HL-60 (cell line): ENCODE data around the gene VSTM2B.

Experiments used
- DNase-seq, 2 experiments: peaks; one replicate each; pipeline ENCODE4 v3.0.0-alpha.2; 2010 to 2020; ENCODE audit warnings: low read depth in 1 of 2, low spot score in 1 of 2
- H3K27ac ChIP-seq: fragments of 250-450 bp; sonication (Bioruptor Pico); replicated peaks from 2 replicates; pipeline ENCODE4 v1.5.1; 2020; ENCODE audit warnings: mild to moderate bottlenecking, moderate library complexity
- H3K27me3 ChIP-seq: fragments of 250-450 bp; sonication (Bioruptor Pico); 2 replicates; pipeline ENCODE4 v1.5.1; 2021; ENCODE audit warnings: mild to moderate bottlenecking, moderate library complexity; ENCODE audit not compliant: insufficient read depth, poor library complexity, severe bottlenecking
- H3K4me3 ChIP-seq: replicated peaks from 2 replicates; pipeline ENCODE4 v1.5.1; 2011; ENCODE audit warnings: mild to moderate bottlenecking, control low read depth, low read length; ENCODE audit not compliant: insufficient read depth
- GABPA ChIP-seq: IDR thresholded peaks from 2 replicates; pipeline ENCODE4 v1.6.1; 2012; ENCODE audit warnings: low read depth
- POLR2AphosphoS5 ChIP-seq: IDR thresholded peaks from 2 replicates; pipeline ENCODE4 v1.6.1; 2012; ENCODE audit warnings: low read depth
- SPI1 ChIP-seq: IDR thresholded peaks from 2 replicates; pipeline ENCODE4 v1.6.1; 2012; ENCODE audit warnings: low read depth, mild to moderate bottlenecking, borderline replicate concordance
- TF ChIP-seq, protein P1 (sequence below): IDR thresholded peaks from 2 replicates; pipeline ENCODE4 v1.6.1; 2012; ENCODE audit warnings: low read depth; ENCODE audit not compliant: insufficient replicate concordance
- TF ChIP-seq, protein P2 (sequence below): IDR thresholded peaks from one replicate; pipeline ENCODE4 v1.5.1; 2011; ENCODE audit warnings: low read length, control low read depth, inconsistent platforms; ENCODE audit not compliant: insufficient read depth

Gene VSTM2B

DNA sequence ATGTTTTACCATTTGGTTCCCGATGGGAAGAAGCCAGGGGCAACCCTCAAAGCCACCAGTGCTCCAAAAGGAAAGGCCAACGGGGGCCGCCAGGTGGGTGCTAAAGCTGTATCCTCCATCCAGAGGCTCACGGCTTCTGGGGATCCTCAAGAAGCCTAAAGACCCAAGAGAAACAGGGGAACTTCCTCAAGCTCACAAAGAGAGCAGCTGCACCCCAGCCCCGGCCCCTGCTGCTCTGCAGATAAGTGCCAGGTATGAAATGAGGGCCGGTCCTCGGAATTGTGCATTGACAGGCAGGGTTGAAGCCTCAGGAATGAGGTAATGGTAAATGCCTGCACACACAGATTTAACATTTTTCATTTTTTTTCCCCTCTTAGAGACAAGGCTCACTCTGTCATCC, 72.2 kb downstream of the VSTM2B start:
- TF ChIP-seq, protein P1, sequence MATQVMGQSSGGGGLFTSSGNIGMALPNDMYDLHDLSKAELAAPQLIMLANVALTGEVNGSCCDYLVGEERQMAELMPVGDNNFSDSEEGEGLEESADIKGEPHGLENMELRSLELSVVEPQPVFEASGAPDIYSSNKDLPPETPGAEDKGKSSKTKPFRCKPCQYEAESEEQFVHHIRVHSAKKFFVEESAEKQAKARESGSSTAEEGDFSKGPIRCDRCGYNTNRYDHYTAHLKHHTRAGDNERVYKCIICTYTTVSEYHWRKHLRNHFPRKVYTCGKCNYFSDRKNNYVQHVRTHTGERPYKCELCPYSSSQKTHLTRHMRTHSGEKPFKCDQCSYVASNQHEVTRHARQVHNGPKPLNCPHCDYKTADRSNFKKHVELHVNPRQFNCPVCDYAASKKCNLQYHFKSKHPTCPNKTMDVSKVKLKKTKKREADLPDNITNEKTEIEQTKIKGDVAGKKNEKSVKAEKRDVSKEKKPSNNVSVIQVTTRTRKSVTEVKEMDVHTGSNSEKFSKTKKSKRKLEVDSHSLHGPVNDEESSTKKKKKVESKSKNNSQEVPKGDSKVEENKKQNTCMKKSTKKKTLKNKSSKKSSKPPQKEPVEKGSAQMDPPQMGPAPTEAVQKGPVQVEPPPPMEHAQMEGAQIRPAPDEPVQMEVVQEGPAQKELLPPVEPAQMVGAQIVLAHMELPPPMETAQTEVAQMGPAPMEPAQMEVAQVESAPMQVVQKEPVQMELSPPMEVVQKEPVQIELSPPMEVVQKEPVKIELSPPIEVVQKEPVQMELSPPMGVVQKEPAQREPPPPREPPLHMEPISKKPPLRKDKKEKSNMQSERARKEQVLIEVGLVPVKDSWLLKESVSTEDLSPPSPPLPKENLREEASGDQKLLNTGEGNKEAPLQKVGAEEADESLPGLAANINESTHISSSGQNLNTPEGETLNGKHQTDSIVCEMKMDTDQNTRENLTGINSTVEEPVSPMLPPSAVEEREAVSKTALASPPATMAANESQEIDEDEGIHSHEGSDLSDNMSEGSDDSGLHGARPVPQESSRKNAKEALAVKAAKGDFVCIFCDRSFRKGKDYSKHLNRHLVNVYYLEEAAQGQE: no peak
- no peak for TF ChIP-seq GABPA
- TF ChIP-seq SPI1: no peak
- no peak for TF ChIP-seq POLR2AphosphoS5
- TF ChIP-seq, protein P2, sequence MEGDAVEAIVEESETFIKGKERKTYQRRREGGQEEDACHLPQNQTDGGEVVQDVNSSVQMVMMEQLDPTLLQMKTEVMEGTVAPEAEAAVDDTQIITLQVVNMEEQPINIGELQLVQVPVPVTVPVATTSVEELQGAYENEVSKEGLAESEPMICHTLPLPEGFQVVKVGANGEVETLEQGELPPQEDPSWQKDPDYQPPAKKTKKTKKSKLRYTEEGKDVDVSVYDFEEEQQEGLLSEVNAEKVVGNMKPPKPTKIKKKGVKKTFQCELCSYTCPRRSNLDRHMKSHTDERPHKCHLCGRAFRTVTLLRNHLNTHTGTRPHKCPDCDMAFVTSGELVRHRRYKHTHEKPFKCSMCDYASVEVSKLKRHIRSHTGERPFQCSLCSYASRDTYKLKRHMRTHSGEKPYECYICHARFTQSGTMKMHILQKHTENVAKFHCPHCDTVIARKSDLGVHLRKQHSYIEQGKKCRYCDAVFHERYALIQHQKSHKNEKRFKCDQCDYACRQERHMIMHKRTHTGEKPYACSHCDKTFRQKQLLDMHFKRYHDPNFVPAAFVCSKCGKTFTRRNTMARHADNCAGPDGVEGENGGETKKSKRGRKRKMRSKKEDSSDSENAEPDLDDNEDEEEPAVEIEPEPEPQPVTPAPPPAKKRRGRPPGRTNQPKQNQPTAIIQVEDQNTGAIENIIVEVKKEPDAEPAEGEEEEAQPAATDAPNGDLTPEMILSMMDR: no peak
- H3K27me3 ChIP-seq: peaks cover 5% of the 10 kb centered on the region
- no peak overlapping the region for H3K4me3 ChIP-seq
- H3K27ac ChIP-seq: no peak overlapping the region
- DNase-seq: no peak

DNA sequence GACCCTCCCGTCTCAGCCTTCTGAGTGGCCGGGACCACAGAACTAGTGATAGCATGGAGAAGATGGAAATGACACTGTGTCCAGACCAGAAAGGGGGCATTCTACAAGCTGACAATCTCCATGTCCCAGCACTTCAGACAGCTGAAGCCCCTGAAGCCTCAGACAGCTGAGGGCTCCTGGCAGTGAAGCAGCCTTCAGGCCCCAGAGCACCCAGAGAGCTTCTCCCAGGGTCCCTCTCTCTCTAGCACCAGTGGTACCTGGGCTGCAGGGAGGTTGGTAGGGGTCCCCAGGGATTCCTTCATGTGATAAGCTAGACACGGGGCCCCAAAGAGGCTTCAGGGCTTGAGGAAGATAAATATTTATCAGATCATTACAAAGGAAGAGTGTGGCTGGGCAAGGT, 72.7 kb downstream of the VSTM2B start:
- TF ChIP-seq GABPA (no peak), SPI1 (no peak), POLR2AphosphoS5 (no peak)
- TF ChIP-seq, protein P2: no peak
- TF ChIP-seq, protein P1: no peak
- Histone ChIP-seq H3K4me3 (no peak overlapping the region), H3K27ac (no peak overlapping the region), H3K27me3 (peaks cover 5% of the 10 kb centered on the region)
- DNase-seq: no peak

DNA sequence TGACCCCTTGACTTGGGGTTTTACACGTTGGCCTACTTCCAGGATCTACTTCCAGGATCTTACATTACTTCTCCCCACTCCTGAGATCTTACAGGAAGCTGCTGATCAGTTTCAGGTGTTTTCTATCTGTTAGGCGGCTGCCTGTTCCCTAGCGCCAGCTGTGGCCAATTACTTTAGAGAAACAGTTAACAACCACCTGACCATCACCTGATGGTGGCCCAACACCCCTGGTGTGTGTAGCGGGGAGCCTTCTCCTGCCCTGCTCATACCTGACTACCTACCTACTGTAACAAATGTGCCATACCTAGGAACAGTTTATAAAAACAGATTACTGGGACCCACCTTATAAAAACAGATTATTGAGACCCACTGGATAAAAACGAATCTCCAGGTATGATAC, 77.5 kb downstream of the VSTM2B start:
- no peak for TF ChIP-seq GABPA
- no peak for TF ChIP-seq POLR2AphosphoS5
- TF ChIP-seq, protein P1: no peak
- TF ChIP-seq, protein P2: no peak
- TF ChIP-seq SPI1: no peak
- no peak for DNase-seq
- Histone ChIP-seq H3K27ac (no peak overlapping the region), H3K4me3 (no peak overlapping the region), H3K27me3 (no peaks in the 10 kb centered on the region)
